ENCODE data around the gene NRF1. TPM values are rescaled to one million over a fixed set of nuclear protein-coding genes. Genes with fewer than 3 reads are reported as not detected.

The NRF1 gene
- total RNA-seq, 1 donor from 2014 or later, result 22.8 TPM

DNA sequence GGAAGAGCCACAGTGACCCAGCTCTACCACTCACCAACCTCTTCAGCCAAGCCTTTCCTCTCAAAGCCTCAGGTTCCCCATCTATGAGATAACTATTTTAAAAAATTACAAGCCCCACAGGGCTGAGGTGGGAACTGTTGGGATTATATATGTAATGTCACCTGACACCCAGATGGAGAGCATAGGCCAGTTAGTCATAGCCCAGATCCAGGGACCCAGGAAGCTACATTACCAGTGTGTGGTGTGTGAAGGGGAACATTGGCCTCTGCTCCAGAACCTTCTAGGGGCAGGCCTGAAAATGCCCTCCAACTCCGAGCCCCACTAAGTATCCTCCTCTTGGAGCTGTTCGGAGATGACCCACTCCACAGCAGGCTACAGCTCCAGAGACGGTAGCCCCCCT is 162.4 kb downstream of the NRF1 start:
- H3K9me3 Mint-ChIP-seq, result no peaks in the 10 kb centered on the region

DNA sequence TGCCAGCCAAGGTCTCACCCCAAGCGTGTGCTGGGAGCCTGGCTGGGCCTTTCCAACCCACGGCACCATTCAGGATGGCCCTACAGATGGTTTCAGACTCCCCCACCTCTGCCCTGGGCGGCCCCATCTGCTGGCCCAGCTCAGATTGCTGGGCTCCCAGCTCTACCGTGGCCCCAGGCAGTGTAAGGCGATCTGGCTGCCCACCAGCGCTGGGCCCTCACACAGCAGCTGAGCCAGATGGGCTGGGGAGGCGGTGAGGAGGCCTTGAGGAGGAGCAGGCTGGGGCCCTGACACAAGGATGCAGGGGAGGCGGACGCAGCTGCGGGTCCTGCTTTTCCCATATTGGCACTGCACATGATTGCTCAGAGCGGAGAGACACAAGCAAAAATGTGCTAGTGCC is 162.8 kb downstream of the NRF1 start:
- Mint-ChIP-seq H3K9me3 (no peaks in the 10 kb centered on the region), H3K36me3 (ENCODE audit: low read depth) (no peaks in the 10 kb centered on the region), H3K4me1 (ENCODE audit: low read depth) (no peaks in the 10 kb centered on the region), H3K27me3 (ENCODE audit: low read depth) (peaks cover 26% of the 10 kb centered on the region), H3K27ac (no peak overlapping the region), H3K4me3 (ENCODE audit: low read depth) (no peak overlapping the region)
- intact Hi-C loops (cut with micrococcal nuclease), result loop anchor here (10.0 kb wide), 1 partner anchor 720 kb away; the partner anchor contains the start of gene MEST
- no peak for DNase-seq (ENCODE audit: low spot score)

More for the DNA sequence above, 162.4 kb downstream of the NRF1 start:
- Mint-ChIP-seq H3K4me1 (ENCODE audit: low read depth) (no peaks in the 10 kb centered on the region), H3K36me3 (ENCODE audit: low read depth) (no peaks in the 10 kb centered on the region), H3K27me3 (ENCODE audit: low read depth) (peaks cover 26% of the 10 kb centered on the region), H3K27ac (no peak overlapping the region), H3K4me3 (ENCODE audit: low read depth) (no peak overlapping the region)
- intact Hi-C loops (cut with micrococcal nuclease), result loop anchor here (10.0 kb wide), 1 partner anchor 721 kb away; the partner anchor contains the start of gene MEST
- DNase-seq (ENCODE audit: low spot score), result no peak

DNA sequence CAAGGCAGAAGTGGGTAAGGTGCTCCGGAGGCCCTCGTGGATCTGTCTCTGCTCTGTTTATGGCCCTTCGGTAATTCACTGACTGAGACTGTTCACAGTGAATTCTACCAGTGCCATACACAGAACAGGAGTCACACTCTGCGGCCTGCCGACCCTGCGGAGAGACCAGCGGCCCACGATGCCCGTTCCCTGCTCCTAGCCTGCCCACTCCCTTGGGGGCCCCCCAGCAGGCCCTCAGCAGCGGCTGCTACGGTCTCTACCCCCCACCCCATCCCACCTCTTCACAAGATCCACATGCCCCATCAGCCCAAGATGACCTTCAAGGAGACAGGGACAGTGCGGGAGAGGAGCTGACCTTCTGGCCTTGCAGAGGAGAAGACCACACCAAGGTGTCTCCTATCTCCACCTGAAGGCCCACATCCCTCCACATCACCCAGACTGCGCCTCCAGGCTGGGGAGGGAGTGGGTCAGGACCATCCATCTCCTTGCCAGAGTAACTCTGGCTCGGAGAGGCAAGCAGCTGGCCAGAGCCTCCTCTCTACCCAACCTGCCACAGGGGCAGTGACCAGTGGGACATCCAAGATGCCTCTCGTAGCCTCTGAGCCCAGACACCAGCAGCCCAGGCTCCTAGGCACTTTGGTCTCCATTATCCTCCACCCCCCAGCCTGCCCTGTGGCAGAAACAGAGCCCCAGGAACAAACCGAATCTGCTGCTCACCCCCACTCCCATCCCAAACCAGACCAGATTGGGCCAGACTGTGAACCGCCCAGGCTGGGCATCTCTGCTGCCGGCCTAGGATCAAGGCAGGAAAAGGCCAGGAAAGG is 163.6 kb downstream of the NRF1 start:
- Mint-ChIP-seq H3K27me3 (ENCODE audit: low read depth) (peaks cover 26% of the 10 kb centered on the region), H3K36me3 (ENCODE audit: low read depth) (no peaks in the 10 kb centered on the region), H3K9me3 (no peaks in the 10 kb centered on the region), H3K4me3 (ENCODE audit: low read depth) (no peak overlapping the region), H3K4me1 (ENCODE audit: low read depth) (no peaks in the 10 kb centered on the region), H3K27ac (no peak overlapping the region)
- DNase-seq (ENCODE audit: low spot score), result no peak
- intact Hi-C loops (cut with micrococcal nuclease), result loop anchor here (10.0 kb wide), 1 partner anchor 720 kb away; the partner anchor contains the start of gene MEST

DNA sequence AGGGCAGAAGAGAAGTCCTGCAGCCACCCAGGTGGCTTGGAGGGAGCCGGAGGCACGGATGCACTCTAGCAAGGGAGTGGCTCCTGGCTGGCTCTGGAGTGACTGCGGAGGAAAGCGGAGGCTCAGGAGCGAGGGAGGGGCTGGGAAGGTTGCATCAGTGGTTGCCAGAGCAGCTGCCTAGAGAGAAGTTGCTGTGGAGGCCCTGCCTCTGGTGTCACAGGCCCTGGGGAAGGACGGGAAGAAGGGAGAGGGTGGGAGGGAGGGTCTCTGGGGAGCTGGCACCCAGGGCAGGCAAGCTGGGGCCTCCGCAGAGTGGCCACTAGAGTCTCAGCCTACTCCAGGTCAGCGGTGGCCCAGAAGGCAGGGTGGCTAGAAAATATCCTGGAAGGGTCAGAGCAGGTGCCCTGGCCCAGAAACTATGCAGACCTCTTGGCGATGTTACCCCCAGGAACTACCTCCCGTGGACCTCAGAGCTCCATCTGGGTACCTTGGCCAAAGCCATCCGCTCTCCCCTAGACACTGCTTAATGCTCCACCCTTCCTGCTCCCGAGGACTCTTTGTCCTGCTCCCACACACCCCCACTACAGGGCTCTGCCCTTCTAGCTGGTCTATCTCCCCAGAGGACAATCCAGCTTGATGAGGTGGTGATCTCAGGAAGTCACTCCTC is 164.3 kb downstream of the NRF1 start:
- intact Hi-C loops (cut with micrococcal nuclease), result loop anchor here (10.0 kb wide), 1 partner anchor 719 kb away; the partner anchor contains the start of gene MEST

DNA sequence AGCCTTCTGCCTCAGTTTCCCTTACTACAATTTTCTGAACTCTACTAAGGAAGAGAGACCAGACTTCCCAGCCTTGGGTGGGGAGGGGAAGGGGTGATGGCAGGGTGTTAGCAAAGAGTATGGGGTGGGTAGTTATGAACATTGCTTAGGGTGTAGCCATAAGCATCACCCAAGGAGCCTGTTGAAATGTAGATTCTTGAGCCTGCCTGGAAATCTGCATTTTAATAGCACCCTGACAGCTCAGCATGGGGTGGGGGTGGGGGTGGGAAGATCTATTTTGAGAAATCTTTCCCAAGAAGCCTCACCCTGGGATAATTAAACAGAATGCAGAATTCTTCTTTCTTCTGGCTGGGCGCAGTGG is 164.8 kb downstream of the NRF1 start:
- Mint-ChIP-seq H3K4me3 (ENCODE audit: low read depth) (no peak overlapping the region), H3K36me3 (ENCODE audit: low read depth) (no peaks in the 10 kb centered on the region), H3K4me1 (ENCODE audit: low read depth) (peaks cover 4% of the 10 kb centered on the region), H3K9me3 (no peaks in the 10 kb centered on the region), H3K27ac (no peak overlapping the region), H3K27me3 (ENCODE audit: low read depth) (peaks cover 31% of the 10 kb centered on the region)
- intact Hi-C loops (cut with micrococcal nuclease), result loop anchor here (10.0 kb wide), 1 partner anchor 718 kb away; the partner anchor contains the start of gene MEST
- no peak for DNase-seq (ENCODE audit: low spot score)

More for the DNA sequence above, 164.3 kb downstream of the NRF1 start:
- H3K4me3 Mint-ChIP-seq (ENCODE audit: low read depth), result no peak overlapping the region
- no peaks in the 10 kb centered on the region for H3K36me3 Mint-ChIP-seq (ENCODE audit: low read depth)
- no peak overlapping the region for H3K27ac Mint-ChIP-seq
- DNase-seq (ENCODE audit: low spot score), result no peak
- H3K9me3 Mint-ChIP-seq, result no peaks in the 10 kb centered on the region
- H3K27me3 Mint-ChIP-seq (ENCODE audit: low read depth), result peaks cover 26% of the 10 kb centered on the region
- H3K4me1 Mint-ChIP-seq (ENCODE audit: low read depth), result no peaks in the 10 kb centered on the region

DNA sequence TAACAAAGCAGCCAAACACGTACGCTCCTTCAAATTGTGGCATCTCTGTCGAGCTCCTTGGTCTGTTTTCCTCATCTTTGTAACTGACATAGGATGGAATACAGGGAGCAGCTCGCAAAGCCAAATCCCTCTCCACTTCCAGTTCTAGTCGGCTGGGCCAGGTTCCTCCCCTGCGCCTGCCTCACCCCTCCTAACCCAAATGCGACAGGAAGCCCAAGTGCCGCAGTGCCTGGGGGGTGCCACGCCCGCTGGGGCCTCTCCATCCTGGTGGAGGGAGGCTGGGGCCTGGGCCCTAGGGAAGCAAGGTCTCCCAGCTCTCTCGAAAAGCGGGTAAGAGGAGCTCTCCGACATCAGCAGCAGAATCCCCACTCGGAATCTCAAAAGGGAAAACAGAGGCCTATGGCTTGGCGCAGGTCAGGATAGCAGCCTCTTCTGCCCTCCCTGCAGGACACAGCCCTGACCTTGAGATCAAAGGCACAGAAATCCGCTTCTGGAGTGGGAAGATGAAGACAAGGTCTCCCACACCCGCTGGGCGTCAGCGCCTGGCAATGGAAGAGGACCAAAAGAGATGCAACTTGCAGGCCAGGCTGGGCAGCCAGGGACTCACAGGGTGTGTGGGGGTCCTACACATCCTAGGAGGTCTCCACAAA is 165.8 kb downstream of the NRF1 start:
- Mint-ChIP-seq H3K4me1 (ENCODE audit: low read depth) (peaks cover 6% of the 10 kb centered on the region), H3K4me3 (ENCODE audit: low read depth) (no peak overlapping the region), H3K27ac (no peak overlapping the region), H3K27me3 (ENCODE audit: low read depth) (peaks cover 39% of the 10 kb centered on the region), H3K9me3 (no peaks in the 10 kb centered on the region), H3K36me3 (ENCODE audit: low read depth) (no peaks in the 10 kb centered on the region)
- DNase-seq (ENCODE audit: low spot score), result no peak
- intact Hi-C loops (cut with micrococcal nuclease), result loop anchor here (10.0 kb wide), 1 partner anchor 717 kb away; the partner anchor contains the start of gene MEST

DNA sequence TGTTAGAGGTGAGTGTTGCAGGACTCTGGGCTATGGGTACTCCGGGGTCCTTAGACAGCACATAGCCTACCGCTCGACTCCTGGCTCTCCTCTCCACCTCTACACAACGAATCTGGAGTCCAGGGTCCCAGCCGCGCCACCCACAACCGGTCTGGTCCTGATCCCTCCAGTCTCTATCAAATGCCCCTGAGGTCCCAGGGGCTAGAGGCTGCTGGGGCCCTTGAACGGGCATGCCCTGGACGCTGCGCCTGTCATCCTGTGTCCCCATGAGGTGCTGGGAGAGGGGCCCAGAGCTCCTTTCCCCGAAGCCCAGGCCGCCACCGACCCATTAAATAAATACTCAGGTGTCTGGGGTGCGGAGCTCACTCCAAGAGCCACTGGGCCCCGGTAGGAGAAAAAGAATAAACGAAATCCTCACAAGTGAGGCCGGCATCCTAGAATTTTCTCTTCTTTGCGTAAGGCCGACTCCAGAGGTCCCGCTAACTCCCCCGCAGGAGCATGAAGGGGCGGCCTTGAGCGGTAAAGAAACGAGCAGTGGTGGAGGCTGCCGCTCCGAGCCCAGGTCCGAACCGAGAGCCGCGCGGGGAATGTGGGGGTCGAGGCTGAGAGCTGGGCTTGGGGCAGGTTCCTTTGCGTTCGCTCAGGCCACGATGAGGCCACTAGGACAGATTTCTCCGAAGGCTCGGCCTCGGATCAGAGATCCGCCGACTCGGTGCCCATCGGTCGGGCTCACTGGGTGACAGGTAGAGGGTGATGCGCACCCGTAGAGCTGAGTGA is 166.7 kb downstream of the NRF1 start:
- Mint-ChIP-seq H3K27me3 (ENCODE audit: low read depth) (peaks cover 47% of the 10 kb centered on the region), H3K9me3 (no peaks in the 10 kb centered on the region), H3K4me1 (ENCODE audit: low read depth) (peaks cover 13% of the 10 kb centered on the region), H3K4me3 (ENCODE audit: low read depth) (peak overlapping the region; percentile 26), H3K36me3 (ENCODE audit: low read depth) (peaks cover under 1% of the 10 kb centered on the region), H3K27ac (no peak overlapping the region)
- no peak for DNase-seq (ENCODE audit: low spot score)
- intact Hi-C loops (cut with micrococcal nuclease), result loop anchor here (10.0 kb wide), 1 partner anchor 717 kb away; the partner anchor contains the start of gene MEST

DNA sequence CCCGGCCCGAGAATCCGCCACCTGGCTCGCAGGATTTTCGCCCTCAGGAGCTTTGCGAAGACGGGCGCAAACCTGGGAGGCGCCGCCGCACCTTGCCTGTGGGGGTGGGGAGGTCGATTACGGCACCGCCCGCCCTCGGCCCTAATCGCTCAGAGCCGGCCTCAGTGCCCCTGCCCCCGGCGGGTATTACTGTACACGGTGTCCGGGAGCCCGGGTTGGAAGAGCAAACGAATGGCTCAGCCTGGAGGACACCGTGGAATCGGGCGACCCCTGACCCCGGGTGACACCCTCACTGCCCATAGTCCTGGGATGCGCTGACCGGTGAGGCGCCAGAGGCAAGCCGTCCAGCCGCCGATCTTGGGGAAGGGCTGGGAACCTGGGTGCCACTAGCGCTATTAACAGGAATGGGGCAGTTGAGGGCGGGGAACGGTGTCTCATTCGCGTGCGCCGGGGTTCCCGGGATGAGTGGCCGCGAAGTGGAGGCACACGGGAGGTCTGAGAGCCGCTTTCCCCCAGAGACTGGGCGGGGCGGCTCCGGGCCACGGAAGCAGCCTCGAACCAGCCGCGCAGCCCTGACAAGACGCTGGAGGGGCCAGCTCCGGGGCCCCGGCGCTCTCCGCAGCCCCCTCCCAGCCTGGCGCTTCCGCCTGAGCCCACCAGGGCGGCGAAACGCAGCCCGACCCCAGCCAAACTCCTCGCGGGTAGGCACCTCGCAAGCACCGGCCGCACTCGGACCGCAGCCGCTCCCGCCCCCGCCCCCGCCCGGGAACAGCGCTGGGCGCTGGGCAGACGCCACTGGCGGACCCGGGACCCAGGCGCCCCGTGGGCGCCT is 167.5 kb downstream of the NRF1 start:
- peaks cover 4% of the 10 kb centered on the region for H3K36me3 Mint-ChIP-seq (ENCODE audit: low read depth)
- no peak overlapping the region for H3K27ac Mint-ChIP-seq
- H3K4me1 Mint-ChIP-seq (ENCODE audit: low read depth), result peaks cover 16% of the 10 kb centered on the region
- DNase-seq (ENCODE audit: low spot score), result no peak
- H3K4me3 Mint-ChIP-seq (ENCODE audit: low read depth), result peak overlapping the region; percentile 26
- peaks cover 53% of the 10 kb centered on the region for H3K27me3 Mint-ChIP-seq (ENCODE audit: low read depth)
- no peaks in the 10 kb centered on the region for H3K9me3 Mint-ChIP-seq
- intact Hi-C loops (cut with micrococcal nuclease), result loop anchor here (10.0 kb wide), 1 partner anchor 716 kb away; the partner anchor contains the start of gene MEST

DNA sequence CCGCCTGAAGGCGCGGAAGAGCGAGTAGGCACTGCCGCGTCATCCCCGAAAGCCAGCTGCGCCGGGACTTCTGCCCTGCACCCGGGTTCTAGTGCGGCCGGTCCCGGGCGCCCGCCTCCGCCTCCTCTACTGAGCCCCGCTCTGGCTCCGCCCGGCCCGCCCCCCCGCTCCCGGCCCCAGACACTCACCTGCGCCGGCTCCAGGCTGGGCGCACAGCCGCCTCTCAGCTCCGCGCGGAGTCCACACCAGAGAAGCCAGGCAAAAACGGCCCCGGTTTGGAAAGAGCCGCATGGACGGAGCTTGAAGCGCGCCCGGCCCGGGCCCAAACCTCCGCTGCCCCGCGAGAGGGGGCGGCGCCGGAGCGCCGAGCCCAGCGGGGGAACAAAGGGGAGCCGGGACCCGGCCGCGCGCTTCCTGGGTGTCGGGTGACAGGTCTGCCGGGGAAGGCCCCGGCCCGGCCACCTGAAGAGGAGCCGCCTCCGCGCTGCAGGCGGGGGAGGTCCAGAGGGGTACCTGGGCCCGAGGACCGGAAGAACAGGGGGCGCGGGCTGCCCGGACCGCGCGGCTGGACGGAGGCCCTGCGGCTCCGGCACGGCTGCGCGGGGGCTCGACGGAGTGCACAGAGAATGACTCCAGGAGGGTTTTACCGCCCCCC is 168.2 kb downstream of the NRF1 start:
- H3K9me3 Mint-ChIP-seq, result no peaks in the 10 kb centered on the region
- no peak overlapping the region for H3K4me3 Mint-ChIP-seq (ENCODE audit: low read depth)
- peaks cover 4% of the 10 kb centered on the region for H3K36me3 Mint-ChIP-seq (ENCODE audit: low read depth)
- no peak overlapping the region for H3K27ac Mint-ChIP-seq
- intact Hi-C loops (cut with micrococcal nuclease), result loop anchor here (2.0 to 10.0 kb wide), 4 partner anchors 45 to 955 kb away; partner anchors contain the start of genes KLF14 and MEST
- peaks cover 16% of the 10 kb centered on the region for H3K4me1 Mint-ChIP-seq (ENCODE audit: low read depth)
- H3K27me3 Mint-ChIP-seq (ENCODE audit: low read depth), result peaks cover 56% of the 10 kb centered on the region
- DNase-seq (ENCODE audit: low spot score), result no peak

DNA sequence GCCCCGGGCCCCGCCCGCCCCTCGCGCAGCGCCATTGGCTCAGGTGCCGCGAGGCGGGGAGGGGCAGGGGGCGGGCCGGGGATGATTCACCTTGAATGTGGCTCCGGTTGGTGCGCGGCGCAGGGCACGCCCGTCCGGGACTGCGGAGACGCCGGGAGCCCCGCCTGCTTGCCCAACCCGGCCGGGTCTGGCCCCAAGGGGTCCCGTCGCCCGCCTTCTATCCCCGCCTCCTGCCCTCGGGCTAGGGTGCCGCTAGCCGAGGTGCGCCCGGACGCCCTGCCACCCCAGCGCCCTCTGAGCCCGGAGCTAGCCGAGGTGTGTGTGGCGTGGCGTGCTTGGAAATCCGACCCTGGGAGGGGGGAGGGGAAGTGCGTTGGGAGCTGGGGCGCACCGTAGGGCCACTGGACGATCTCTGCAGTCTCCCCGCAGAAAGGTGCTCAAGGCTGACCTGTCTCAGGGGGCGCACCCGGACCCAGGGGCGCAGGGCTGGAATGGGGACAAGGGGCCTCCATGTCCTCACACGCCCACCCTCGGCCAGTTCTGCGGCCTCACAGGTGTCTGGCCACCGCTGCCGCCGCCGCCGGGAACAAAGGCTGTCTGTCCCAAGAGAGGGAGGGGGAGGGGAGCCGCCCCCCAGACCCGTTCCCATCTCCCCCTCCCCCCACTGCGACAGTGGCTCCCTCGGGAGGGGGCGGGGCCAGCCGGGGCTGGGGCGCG is 168.9 kb downstream of the NRF1 start:
- Mint-ChIP-seq H3K9me3 (no peaks in the 10 kb centered on the region), H3K27ac (no peak overlapping the region), H3K4me3 (ENCODE audit: low read depth) (peak overlapping the region; percentile 58), H3K27me3 (ENCODE audit: low read depth) (peaks cover 61% of the 10 kb centered on the region), H3K4me1 (ENCODE audit: low read depth) (peaks cover 22% of the 10 kb centered on the region), H3K36me3 (ENCODE audit: low read depth) (peaks cover 4% of the 10 kb centered on the region)
- intact Hi-C loops (cut with micrococcal nuclease), result loop anchor here (2.0 to 10.0 kb wide), 3 partner anchors 44 to 954 kb away; partner anchors contain the start of gene KLF14
- peak; percentile 44 for DNase-seq (ENCODE audit: low spot score)
